GM18526 (cell line): ENCODE results near the gene MCM6.

ENCODE experiments used
- POLR2A ChIP-seq: IDR thresholded peaks from 3 replicates; pipeline ENCODE4 v1.6.1; 2011; ENCODE audit not compliant: insufficient read length; ENCODE audit errors: extremely low read depth

The MCM6 gene

DNA sequence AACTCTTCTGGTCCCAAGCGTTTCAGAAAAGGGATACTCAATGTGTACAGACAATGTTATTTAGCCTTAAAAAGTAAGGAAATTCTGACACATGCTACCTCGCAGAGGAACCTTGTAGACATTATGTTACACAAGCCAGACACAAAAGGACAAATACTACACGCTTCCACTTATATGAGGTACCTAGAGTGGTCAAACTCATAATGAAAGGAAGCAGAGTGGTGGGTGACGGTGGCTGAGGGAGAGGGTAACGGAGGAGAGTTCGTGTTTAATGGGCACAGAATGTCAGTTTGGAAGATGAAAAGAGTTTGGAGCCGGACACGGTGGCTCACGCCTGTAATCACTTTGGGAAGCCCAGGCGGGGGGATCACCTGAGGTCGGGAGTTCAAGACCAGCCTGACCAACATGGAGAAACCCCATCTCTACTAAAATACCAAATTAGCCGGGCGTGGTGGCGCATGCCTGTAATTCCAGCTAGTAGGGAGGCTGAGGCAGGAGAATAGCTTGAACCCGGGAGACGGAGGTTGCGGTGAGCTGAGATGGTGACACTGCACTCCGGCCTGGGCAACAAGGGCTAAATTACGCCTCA, 1.4 kb downstream of the MCM6 start:
- TF ChIP-seq POLR2A, result no peak

DNA sequence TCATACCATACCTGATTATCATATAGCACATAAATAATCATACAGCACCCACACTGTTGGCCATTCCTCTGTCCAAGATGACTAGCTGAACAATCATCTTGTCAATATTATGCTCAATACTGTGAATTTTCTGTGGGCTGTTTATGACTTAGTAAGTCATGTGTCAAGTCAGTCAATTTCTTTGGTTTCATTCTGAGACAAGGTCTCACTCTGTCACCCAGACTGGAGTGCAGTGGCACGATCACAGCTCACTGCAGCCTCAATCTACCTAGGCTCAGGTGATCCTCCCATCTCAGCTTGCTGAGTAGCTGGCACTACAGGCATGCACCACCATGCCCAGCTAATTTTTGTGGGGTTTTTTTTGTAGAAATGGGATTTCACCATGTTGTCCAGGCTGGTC, 5.7 kb downstream of the MCM6 start:
- no peak for TF ChIP-seq POLR2A

DNA sequence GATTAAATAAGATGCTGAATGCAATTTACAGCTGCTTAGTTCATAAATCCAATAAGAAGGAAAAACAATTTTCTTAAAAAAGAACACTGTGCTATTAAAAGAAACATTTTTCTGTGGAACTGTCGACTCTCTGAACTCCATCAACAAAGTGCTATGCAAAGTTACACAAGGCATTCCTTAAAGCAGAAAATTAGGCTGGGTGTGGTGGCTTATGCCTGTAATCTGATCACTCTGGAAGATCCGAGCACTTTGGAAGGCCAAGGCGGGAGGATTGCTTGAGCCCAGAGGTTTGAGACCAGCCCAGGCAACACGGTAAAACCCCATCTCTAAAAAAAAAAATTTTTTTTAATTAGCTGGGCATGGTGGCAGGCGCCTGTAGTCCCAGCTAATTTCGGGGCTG, 13.0 kb downstream of the MCM6 start:
- TF ChIP-seq POLR2A, result no peak

DNA sequence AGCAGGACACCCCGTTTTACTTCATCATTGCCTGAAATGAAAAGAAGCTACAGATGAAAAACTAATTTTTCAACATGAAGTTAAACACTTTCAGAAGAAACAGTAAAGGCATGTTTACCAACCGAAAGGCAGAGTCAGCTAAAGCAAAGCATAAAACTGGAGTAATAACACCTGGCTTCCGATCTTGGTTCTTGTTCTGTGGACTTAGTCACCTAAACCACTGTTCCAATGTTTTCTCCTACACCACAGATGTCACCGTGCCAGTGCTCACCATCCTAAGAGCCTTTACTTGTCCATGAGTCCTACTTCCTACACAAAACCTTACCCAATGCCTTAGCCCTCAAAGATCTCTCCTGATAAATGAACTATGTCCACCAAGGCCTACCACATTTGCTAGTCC, 13.5 kb downstream of the MCM6 start:
- TF ChIP-seq POLR2A, result no peak

DNA sequence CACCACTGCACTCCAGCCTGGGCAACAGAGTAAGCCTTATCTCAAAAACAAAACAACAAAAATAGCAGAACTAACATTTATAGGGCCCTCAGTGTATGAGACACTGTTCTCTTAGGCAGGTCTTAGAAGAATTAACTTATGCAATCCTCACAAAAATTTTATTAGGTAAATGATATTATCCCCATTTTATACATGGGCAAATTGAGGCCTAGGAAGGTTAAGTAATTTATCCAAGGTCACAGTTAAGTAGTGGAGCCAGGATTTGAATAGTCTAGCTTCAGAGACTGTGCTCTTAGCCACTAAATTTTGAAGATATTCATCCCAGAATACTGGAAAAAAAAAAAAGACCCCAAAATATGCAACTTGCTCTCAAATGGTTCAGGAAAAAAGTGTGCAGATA, 22.8 kb downstream of the MCM6 start:
- TF ChIP-seq POLR2A, result no peak

DNA sequence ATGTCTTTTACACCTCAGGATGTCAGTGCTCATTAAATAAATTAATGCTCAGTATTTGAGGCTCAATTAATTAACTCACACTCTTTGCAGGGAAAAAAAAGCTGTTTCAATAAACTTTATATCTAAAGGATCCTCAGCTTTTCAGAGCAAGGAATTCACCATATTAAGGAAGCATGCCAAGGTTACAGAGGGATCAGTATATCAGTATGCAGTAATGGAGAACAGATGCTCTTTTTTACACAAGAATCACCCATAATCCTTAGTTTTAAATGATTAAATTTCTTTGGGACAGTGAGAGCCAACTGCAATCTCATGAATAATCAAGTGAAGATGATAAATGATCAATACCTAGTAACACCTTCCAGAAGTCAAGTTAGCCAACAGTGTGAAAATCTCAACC, 24.4 kb downstream of the MCM6 start:
- no peak for TF ChIP-seq POLR2A

DNA sequence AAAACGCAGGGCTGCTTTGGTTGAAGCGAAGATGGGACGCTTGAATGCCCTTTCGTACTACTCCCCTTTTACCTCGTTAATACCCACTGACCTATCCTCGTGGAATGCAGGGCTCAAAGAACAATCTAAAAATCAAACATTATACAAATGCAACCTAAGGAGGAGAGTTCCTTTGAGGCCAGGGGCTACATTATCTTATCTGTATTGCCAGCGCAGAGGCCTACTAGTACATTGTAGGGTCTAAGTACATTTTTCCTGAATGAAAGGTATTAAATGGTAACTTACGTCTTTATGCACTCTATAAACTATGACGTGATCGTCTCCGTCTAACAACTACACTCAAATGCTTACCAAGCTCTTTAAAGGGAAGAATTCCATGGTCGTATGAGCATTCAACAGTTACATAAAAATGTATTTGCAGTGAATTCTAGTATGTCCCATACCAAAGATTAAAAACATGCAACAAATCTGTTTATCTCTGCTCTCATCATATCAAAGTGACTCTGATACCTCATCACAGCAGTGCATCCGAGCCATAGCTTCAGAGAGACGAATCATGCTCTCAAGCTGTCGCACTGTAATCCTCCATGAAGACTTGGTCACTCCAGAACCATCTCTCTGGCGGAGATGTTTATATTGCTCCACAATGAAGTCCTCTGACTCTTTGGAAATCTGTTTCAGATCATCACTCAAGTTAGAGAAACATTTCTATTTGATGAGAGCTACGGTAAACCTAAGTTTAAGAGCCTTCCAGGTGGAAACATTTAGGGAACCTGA, 25.2 kb downstream of the MCM6 start:
- no peak for TF ChIP-seq POLR2A

DNA sequence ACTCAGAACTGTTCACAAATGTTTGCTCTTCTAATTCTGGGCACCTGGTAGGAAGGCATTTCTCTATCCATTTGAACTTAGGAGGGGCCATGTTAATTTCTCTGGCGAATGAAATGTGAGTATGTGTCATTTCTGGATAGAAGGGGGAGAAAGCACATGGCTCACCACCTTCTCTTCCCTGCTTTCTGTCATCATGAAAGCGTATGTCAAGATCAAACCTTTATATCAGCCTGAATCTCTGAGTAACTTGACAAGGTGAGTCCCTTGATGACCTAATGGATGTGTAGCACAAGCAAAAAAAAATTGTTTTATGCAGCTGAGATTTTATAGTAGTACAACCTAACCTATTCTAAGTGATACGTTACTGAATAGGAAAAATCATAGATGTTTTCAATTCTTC, 27.2 kb downstream of the MCM6 start:
- TF ChIP-seq POLR2A, result no peak

DNA sequence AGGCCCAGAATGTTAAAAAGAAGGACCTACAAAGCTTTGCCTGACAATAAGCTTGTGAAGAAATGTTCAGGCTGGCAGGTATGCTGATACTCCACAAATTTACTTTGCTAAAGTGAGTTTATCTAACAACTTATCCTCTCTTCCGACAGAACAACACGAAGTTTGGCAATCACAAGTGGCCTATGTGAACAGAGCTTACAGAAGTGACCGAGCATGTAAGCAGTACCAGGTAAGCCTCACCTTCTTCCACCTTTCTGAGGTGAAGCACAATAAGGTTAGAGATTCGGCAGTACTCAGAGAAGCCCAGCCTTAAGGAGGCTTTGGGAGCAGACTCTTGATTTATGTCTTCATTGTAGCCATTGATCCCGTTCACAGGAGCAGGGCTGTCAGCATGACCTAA, 30.2 kb downstream of the MCM6 start:
- TF ChIP-seq POLR2A, result no peak

DNA sequence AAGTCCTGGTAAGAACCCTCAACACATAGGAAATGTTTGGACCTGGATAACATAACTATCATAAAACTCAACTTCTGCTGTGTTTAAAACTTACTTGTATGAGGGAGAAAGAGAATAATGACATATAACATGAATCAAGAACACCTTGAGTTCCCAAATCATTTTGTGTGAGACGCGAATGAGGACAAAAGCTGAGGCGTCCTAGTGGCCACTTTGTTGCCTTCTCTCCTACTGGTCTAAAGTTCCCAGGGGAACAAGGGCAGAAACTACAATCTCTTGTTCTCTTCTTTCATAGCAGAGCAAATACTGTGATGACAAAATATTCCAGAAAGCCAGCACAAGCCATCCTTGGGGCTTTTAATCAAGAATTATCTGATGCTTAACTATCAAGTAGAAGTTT, 31.0 kb downstream of the MCM6 start:
- TF ChIP-seq POLR2A, result no peak

DNA sequence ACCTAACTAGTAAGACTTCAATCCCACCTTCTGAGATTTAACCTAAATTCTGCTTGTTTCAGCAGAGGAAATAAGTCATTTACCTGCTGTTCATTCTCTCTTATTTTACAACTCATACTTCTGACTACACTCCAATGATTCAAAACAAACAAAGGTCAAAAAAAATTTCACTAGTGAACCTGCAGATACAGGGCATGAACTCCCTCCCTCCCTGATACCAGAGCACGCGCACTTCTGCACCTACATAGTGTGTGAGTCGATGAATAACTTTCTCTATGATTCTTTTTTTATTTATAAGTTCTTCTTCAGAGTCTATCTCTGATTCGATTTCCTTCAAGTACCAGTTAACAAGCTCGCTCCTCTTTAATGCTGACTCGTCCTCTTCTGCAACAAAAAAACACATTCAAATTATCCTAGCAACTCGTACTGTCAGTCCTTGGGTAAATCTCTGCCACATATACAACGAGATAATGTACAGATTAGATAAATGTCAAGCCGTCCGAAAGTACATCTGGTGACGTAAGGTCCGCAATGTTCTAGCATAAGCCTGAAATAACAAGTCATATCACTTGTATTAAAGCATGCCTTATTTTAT, 31.8 kb downstream of the MCM6 start:
- no peak for TF ChIP-seq POLR2A

DNA sequence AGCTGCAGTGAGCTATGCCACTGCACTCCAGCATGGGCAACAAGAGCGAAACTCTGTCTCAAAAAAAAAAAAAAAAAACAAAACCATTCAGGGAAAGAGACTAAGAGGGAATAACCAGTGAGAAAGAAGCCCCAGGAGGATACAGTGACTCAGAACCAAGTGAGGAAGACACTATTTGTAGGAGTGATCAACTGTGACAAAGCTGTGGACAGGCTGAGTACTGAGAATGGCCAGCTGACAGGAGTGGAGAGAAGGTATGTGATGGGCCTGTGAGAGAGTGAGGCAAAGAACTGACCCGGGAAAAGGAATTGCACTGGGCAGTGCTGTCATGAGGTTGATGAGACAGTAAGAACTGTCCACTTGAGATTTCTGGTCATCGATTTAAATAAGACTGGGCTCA, 32.6 kb downstream of the MCM6 start:
- no peak for TF ChIP-seq POLR2A

DNA sequence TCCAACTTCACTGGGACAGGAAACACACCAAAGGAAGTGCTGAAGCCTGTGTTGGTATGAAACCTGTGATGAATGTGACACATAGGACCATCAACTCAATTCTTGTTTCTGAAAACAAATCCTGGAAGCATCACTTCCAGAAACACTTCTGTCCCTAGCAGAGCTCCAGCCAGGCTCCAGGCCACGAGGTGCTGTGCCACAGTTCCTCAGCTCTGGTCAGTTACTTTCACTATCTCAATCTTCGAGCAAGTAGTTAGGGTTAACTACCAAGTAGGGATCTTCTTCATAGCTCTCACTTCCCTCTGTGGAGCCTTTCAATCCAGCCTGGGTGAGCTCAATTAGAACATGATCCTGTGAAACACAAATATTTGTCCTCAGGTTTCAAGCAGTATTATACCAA, 35.6 kb downstream of the MCM6 start:
- no peak for TF ChIP-seq POLR2A

DNA sequence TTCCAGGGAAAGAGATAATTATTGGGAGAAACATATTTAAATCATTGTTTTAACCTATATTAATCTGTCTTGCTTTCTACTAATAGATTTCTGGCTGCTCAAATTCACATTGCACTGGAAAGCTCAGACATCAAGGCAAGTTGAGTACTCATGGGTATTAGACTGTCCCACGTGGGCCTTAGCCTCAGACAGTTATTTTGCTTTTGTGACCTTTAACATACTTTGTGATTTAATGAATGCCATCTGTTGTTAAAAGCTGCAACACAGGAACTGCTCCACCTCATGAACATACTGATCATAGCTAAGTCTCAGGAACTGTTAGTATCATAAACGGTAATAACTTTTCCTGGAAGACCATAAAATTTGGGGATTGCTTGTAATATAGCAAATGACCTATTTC, 36.5 kb downstream of the MCM6 start:
- TF ChIP-seq POLR2A, result no peak

DNA sequence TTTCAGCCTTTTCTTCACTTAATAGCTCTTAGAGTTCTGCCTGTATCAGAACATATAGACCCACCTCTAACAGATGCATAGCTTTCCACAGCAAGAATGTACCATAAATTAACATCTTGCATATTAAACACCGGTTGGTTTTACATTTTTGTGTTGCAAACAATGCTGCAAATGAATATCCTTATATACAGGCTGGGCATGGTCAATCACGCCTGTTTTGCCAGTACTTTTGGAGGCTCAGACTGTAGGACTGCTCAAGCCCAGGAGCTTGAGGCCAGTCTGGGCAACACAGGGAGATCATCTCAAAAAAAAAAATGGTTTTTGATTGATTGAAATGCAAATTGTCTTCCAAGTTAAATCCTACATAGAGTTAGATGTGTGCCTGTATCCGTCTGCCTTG, 37.7 kb downstream of the MCM6 start:
- TF ChIP-seq POLR2A, result no peak

DNA sequence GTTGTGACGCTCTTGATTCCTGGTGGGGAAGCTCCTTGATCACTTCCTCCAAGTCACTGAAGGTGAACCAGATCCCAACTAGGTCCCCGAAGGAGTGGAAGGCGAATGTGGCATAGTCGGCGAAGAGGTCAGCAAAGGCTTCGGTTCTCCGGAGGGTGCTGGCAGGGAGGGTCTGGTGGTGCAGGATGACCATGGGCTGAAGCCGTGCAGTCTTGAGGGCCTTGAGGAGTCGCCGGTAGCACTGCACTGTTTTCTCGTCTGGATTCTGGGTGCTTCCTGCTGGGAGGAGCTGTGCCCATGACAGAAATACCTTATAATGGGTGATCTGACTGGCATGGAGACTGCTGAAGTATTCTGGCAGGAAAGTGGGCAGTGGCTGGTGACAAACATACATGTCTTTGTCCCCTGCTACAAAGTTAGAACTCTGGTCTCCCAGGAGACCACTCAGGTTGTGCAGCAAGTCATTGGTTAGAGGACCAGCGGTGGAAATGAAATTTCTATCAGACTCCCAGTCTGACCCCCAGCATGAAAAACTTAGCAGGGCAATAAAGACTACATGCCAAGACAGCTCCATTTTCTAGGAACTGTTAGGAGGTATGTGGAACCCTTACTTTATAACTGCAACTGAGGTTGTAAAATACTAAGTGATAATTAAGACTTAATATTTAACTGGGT, 39.5 kb downstream of the MCM6 start, which contains the start of gene LCT:
Gene LCT (minus strand): TSS at position 589 of the 675 bp plus-strand sequence. CDS start 15 bp downstream, at position 574.
- no peak for TF ChIP-seq POLR2A
